ENCODE measurements around the gene FOXJ2. TPM values are rescaled to one million over a fixed set of nuclear protein-coding genes. Genes with fewer than 3 reads are reported as not detected.

The FOXJ2 gene
- total RNA-seq, 1 donor from 2014 or later, result 6.8 TPM

DNA sequence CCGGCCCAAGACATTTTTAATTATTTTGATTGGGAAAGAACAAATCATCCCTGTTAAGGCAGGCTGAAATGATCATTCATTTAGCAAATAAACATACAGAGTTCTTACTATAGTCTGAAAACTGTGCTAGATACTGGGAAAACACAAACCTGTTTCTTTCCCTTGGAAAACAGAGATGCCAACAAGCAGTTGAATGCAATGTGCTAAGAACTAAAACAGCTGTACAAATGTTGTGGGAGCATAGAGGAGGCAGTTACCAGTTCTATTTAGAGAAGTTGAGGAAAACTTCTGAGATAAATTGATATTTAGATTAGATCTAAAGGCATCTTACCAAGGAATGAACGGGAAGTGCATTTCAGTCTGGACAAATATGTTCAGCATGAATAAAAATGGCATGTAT, 46.4 kb downstream of the FOXJ2 start:
- Mint-ChIP-seq H3K36me3 (no peaks in the 10 kb centered on the region), H3K27me3 (ENCODE audit: insufficient read depth, low read depth) (no peaks in the 10 kb centered on the region), H3K4me1 (peaks cover 16% of the 10 kb centered on the region), H3K9me3 (no peaks in the 10 kb centered on the region), H3K27ac (no peak overlapping the region), H3K4me3 (no peak overlapping the region)
- H3F3A ChIP-seq (ENCODE audit: low read depth), result peaks cover 17% of the 10 kb centered on the region
- TF ChIP-seq EZH2 (IDR thresholded peaks at IDR 0.05), result no peak
- TF ChIP-seq, protein P1, sequence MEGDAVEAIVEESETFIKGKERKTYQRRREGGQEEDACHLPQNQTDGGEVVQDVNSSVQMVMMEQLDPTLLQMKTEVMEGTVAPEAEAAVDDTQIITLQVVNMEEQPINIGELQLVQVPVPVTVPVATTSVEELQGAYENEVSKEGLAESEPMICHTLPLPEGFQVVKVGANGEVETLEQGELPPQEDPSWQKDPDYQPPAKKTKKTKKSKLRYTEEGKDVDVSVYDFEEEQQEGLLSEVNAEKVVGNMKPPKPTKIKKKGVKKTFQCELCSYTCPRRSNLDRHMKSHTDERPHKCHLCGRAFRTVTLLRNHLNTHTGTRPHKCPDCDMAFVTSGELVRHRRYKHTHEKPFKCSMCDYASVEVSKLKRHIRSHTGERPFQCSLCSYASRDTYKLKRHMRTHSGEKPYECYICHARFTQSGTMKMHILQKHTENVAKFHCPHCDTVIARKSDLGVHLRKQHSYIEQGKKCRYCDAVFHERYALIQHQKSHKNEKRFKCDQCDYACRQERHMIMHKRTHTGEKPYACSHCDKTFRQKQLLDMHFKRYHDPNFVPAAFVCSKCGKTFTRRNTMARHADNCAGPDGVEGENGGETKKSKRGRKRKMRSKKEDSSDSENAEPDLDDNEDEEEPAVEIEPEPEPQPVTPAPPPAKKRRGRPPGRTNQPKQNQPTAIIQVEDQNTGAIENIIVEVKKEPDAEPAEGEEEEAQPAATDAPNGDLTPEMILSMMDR (IDR thresholded peaks at IDR 0.05), result no peak
- TF ChIP-seq EZH2phosphoT487 (IDR thresholded peaks at IDR 0.05), result no peak
- no peaks in the 10 kb centered on the region for H3K36me3 ChIP-seq
- H3K9ac ChIP-seq, result no peak overlapping the region
- H4K20me1 ChIP-seq (ENCODE audit: low read depth), result no peaks in the 10 kb centered on the region
- no peak overlapping the region for H3K27ac ChIP-seq
- no peak overlapping the region for H3K4me2 ChIP-seq
- H2AFZ ChIP-seq (replicated peaks), result no peak overlapping the region
- no peak for DNase-seq (ENCODE audit: low spot score)
- H3K4me3 ChIP-seq, result no peak overlapping the region
- H3K4me1 ChIP-seq, result peaks cover 8% of the 10 kb centered on the region
- no peaks in the 10 kb centered on the region for H3K9me3 ChIP-seq (ENCODE audit: low read depth)
- no peaks in the 10 kb centered on the region for H3K27me3 ChIP-seq
- peaks cover 22% of the 10 kb centered on the region for H3K79me2 ChIP-seq (ENCODE audit: low read depth)

DNA sequence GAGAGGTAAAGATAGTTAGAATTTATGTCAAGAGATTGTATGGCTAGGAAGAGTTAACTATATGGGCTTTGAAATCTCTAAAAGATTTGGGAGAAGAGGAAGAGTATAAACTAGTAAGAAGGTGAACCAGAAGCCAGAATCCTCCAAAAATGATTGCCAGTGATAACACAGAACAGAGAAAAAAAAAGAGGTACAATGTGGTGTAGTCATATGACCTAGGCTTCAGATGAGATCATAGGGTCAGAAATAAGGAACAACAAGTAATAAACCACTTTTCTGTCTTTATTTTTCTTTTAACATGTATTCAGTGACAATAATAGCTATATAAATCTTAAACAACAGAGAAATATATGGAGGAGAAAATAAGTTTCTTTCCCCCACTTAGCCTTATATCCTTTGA, 47.6 kb downstream of the FOXJ2 start:
- Histone ChIP-seq H3K4me3 (no peak overlapping the region), H3K27ac (no peak overlapping the region), H3K36me3 (no peaks in the 10 kb centered on the region), H3K4me2 (no peak overlapping the region), H3F3A (ENCODE audit: low read depth) (peaks cover 17% of the 10 kb centered on the region), H4K20me1 (ENCODE audit: low read depth) (no peaks in the 10 kb centered on the region), H2AFZ (replicated peaks) (no peak overlapping the region), H3K9me3 (ENCODE audit: low read depth) (no peaks in the 10 kb centered on the region), H3K9ac (no peak overlapping the region), H3K79me2 (ENCODE audit: low read depth) (peaks cover 32% of the 10 kb centered on the region), H3K4me1 (peaks cover 8% of the 10 kb centered on the region), H3K27me3 (no peaks in the 10 kb centered on the region)
- Mint-ChIP-seq H3K27ac (no peak overlapping the region), H3K4me1 (peaks cover 19% of the 10 kb centered on the region), H3K4me3 (peak overlapping the region; percentile 4), H3K36me3 (no peaks in the 10 kb centered on the region), H3K27me3 (ENCODE audit: insufficient read depth, low read depth) (no peaks in the 10 kb centered on the region), H3K9me3 (no peaks in the 10 kb centered on the region)
- no peak for DNase-seq (ENCODE audit: low spot score)
- TF ChIP-seq EZH2phosphoT487 (IDR thresholded peaks at IDR 0.05), result no peak
- TF ChIP-seq, protein P1 (IDR thresholded peaks at IDR 0.05), result no peak
- TF ChIP-seq EZH2 (IDR thresholded peaks at IDR 0.05), result no peak

DNA sequence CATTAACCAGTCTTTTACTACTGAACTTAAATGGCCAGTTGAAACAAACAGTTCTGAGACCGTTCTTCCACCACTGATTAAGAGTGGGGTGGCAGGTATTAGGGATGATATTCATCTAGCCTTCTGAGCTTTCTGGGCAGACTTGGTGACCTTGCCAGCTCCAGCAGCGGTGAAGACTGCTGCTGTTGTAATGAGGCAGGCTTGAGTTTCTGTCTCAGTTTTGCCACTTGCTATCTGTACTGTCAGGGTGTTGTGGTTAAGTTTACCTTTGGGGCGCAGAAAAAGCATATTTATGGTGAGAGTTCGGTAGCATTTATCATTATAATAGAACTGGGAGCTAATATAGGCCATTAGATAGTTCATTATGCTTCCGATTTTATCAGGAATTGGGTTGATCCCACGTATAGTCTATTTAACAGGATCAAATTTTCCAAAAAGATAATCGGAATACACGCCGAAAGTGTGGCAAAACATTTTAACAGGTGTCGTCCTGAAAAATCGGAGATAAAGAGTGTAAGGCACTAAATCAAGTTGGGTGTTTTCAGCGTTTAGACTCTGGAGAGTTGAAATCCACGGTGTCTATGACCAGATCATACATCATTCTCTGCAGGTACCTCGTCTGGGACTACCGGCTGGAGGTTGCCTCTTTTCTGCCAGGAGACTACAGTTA, 48.9 kb downstream of the FOXJ2 start:
- H3K27me3 ChIP-seq, result no peaks in the 10 kb centered on the region
- Mint-ChIP-seq H3K27me3 (ENCODE audit: insufficient read depth, low read depth) (no peaks in the 10 kb centered on the region), H3K27ac (peak overlapping the region; percentile 61), H3K9me3 (no peaks in the 10 kb centered on the region), H3K36me3 (no peaks in the 10 kb centered on the region), H3K4me1 (peaks cover 19% of the 10 kb centered on the region), H3K4me3 (peak overlapping the region; percentile 94)
- TF ChIP-seq, protein P1 (IDR thresholded peaks at IDR 0.05), result no peak
- no peak for TF ChIP-seq EZH2phosphoT487 (IDR thresholded peaks at IDR 0.05)
- TF ChIP-seq EZH2 (IDR thresholded peaks at IDR 0.05), result no peak
- DNase-seq (ENCODE audit: low spot score), result no peak
- H3K27ac ChIP-seq, result peak overlapping the region; percentile 82
- peaks cover 17% of the 10 kb centered on the region for H3F3A ChIP-seq (ENCODE audit: low read depth)
- H3K4me1 ChIP-seq, result peaks cover 8% of the 10 kb centered on the region
- peak overlapping the region; percentile 79 for H3K4me3 ChIP-seq
- no peaks in the 10 kb centered on the region for H3K36me3 ChIP-seq
- peak overlapping the region; percentile 47 for H3K9ac ChIP-seq
- H3K4me2 ChIP-seq, result peak overlapping the region; percentile 97
- no peaks in the 10 kb centered on the region for H3K9me3 ChIP-seq (ENCODE audit: low read depth)
- H3K79me2 ChIP-seq (ENCODE audit: low read depth), result peaks cover 40% of the 10 kb centered on the region
- H4K20me1 ChIP-seq (ENCODE audit: low read depth), result no peaks in the 10 kb centered on the region
- H2AFZ ChIP-seq (replicated peaks), result peak overlapping the region; percentile 86

All from neural progenitor cell (in vitro differentiated cells).